Natural killer cell (primary cell): Measurements from ENCODE around the gene BANF2. TPM values are rescaled to one million over a fixed set of nuclear protein-coding genes. Genes with fewer than 3 reads are reported as not detected.
A peak's percentile ranks its signal among the peaks of the same experiment; 100 is the strongest.

Source experiments
- ATAC-seq, 3 donors: fragments of 150-1000 bp in 2 of 3; fragments of 200-7000 bp in 1 of 3; cut with Tn5 transposase; 1 replicate in 1 of 3; 2 replicates in 2 of 3; pipeline ENCODE4 v1.10.0; 2021; ENCODE audit warnings: mild to moderate bottlenecking in 2 of 3, moderate library complexity in 2 of 3
- DNase-seq, 2 donors: peaks; one replicate each; pipeline versions ENCODE4 v3.0.0 to v3.0.0-alpha.2; 2013 to 2021; ENCODE audit warnings: mixed read lengths in 1 of 2
- H3K27ac ChIP-seq: one replicate; pipeline ENCODE4 v1.5.1; 2013; ENCODE audit warnings: mild to moderate bottlenecking, low read length
- H3K27me3 ChIP-seq: one replicate; pipeline ENCODE4 v1.6.1; 2013; ENCODE audit warnings: low read length; ENCODE audit not compliant: control insufficient read depth, insufficient read depth
- H3K36me3 ChIP-seq: one replicate; pipeline ENCODE4 v1.6.1; 2013; ENCODE audit warnings: low read length; ENCODE audit not compliant: control insufficient read depth, insufficient read depth
- H3K4me1 ChIP-seq: one replicate; pipeline ENCODE4 v1.6.1; 2013; ENCODE audit warnings: low read length; ENCODE audit not compliant: control insufficient read depth, insufficient read depth
- H3K4me3 ChIP-seq: one replicate; pipeline ENCODE4 v1.5.1; 2013; ENCODE audit warnings: low read length
- H3K9me3 ChIP-seq: one replicate; pipeline ENCODE4 v1.6.1; 2013; ENCODE audit warnings: low read length; ENCODE audit not compliant: control insufficient read depth, insufficient read depth
- H3K27ac Mint-ChIP-seq, 2 donors: one replicate each; pipeline ENCODE4 v1.8.0; 2022; ENCODE audit warnings: mild to moderate bottlenecking in 2 of 2, mixed read lengths in 2 of 2, moderate library complexity in 1 of 2
- H3K27me3 Mint-ChIP-seq, 2 donors: one replicate each; pipeline ENCODE4 v1.8.0; 2022; ENCODE audit warnings: low read depth in 2 of 2, mixed read lengths in 2 of 2
- H3K36me3 Mint-ChIP-seq: one replicate; pipeline ENCODE4 v1.8.0; 2022; ENCODE audit warnings: mixed read lengths
- H3K4me1 Mint-ChIP-seq, 2 donors: one replicate each; pipeline ENCODE4 v1.8.0; 2022; ENCODE audit warnings: mixed read lengths in 2 of 2
- H3K4me3 Mint-ChIP-seq: one replicate; pipeline ENCODE4 v1.8.0; 2022; ENCODE audit warnings: mild to moderate bottlenecking, moderate library complexity, mixed read lengths
- H3K9me3 Mint-ChIP-seq, 2 donors: one replicate each; pipeline ENCODE4 v1.8.0; 2022; ENCODE audit warnings: mixed read lengths in 2 of 2
- WGBS: methylation state at CpG from one replicate; pipeline ENCODE4 v1.1.7; 2013; ENCODE audit warnings: missing lambda C conversion rate; ENCODE audit not compliant: insufficient coverage; 5-methylcytosine and 5-hydroxymethylcytosine counted together
- intact Hi-C: fragments of 100-400 bp; cut with micrococcal nuclease; formaldehyde crosslinking; loops from one replicate; pipeline ENCODE4 v1.14.2; 2022
- total RNA-seq, 4 donors: library from RNA; stranded (reverse); fragments of 120-200 nt in 1 of 4; gene quantifications; one replicate each; pipeline versions ENCODE4 v1.2.3 to v1.2.4, GENCODE V29; 2013 to 2022
- TF ChIP-seq, protein P1 (sequence below): fragments of 200-600 bp; IDR thresholded peaks from one replicate; pipeline ENCODE4 v1.8.0; 2022; ENCODE audit warnings: antibody characterized with exemption

Gene BANF2
- total RNA-seq, 3 donors from 2014 or later (not counting 1 experiment from before 2014, with no cell fraction given), result not detected

DNA sequence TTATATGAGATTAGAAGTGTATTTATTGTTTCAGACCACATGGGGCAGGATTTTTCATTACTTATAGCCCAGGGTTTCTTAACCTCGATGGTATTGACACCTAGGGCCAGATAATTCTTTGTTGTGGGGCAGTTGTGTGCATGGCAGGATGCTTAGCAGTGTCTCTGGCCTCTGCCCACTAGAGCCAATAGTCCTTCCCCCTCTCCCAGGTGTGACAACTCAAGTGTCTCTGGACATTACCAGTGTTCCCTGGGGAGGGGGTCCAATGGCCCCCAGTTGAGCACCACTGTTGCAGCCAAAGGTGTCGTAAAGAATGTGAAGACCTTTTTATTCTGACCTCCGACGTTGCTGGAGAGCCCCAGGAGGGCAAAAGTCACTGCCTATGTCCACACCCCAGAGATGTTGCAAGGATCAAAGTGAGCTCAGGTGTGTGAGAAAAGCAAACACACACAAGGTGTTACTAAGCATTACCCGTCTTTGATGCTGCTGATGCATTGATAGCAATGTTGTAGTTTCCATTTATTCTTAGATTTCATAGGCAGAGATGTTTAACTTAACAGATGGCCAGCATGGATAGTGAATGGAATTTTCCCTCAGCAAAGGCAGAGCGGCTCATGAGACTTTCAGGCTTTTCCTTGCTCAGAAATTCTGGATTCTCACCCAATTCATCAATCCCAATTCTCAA lies 22.2 kb downstream of the BANF2 start:
- intact Hi-C loops, result no loop called here
- H3K27ac Mint-ChIP-seq, result no peak overlapping the region
- TF ChIP-seq, protein P1, sequence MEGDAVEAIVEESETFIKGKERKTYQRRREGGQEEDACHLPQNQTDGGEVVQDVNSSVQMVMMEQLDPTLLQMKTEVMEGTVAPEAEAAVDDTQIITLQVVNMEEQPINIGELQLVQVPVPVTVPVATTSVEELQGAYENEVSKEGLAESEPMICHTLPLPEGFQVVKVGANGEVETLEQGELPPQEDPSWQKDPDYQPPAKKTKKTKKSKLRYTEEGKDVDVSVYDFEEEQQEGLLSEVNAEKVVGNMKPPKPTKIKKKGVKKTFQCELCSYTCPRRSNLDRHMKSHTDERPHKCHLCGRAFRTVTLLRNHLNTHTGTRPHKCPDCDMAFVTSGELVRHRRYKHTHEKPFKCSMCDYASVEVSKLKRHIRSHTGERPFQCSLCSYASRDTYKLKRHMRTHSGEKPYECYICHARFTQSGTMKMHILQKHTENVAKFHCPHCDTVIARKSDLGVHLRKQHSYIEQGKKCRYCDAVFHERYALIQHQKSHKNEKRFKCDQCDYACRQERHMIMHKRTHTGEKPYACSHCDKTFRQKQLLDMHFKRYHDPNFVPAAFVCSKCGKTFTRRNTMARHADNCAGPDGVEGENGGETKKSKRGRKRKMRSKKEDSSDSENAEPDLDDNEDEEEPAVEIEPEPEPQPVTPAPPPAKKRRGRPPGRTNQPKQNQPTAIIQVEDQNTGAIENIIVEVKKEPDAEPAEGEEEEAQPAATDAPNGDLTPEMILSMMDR, result no peak
- H3K4me3 Mint-ChIP-seq, result no peak overlapping the region
- Histone ChIP-seq H3K9me3 (no peaks in the 10 kb centered on the region), H3K4me1 (peaks cover 4% of the 10 kb centered on the region), H3K4me3 (no peak overlapping the region), H3K27me3 (no peaks in the 10 kb centered on the region), H3K27ac (no peak overlapping the region), H3K36me3 (no peaks in the 10 kb centered on the region)
- no peaks in the 10 kb centered on the region for H3K9me3 Mint-ChIP-seq
- no peaks in the 10 kb centered on the region for H3K4me1 Mint-ChIP-seq
- peak in 2 of 3 donors; percentile 38 to 46 for ATAC-seq
- DNase-seq, result peak in 1 of 2 donors; percentile 6
- H3K36me3 Mint-ChIP-seq, result no peaks in the 10 kb centered on the region
- peaks cover 8 to 15% of the 10 kb centered on the region in 2 donors for H3K27me3 Mint-ChIP-seq
- WGBS, result 52% methylated on average over 6 of the region's 6 CpGs

DNA sequence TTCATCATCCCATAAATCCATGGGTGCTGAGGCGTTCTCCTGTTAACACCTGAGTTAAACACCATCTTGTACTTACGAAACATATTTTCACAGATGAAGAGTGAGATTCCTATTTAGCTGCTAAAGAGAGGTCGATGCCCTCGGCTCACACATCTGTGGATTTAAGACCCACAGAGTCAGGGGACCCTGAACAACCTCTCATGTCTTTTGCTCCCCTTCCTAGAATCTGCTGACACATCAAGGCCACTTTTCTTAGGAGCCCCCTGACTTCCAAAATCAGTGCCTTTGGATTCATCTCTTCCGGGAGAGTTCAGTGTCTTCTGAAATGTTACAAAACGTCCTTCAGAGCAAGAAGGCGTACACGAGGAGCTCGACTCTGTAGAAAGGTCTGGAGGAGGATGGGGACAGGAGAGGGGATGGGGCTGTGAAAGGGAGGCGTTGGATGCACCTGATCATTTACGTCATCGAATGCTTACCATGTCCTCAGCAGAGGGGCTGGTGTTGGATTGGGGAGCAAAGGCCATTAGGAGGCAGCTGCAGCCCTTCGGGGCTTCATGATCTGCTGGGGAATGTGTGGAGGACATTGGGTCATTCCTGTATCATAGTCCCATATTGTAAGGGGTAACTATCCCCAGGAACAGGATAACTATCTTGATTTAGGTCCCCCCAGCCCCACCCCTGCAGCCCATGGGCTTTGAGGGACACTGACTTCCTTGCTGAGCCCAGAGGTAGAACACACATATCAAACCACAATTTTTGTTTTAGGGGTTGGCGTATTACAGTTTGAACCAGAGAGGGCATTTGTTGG lies 22.9 kb downstream of the BANF2 start:
- Histone ChIP-seq H3K4me1 (peaks cover 4% of the 10 kb centered on the region), H3K4me3 (no peak overlapping the region), H3K27ac (no peak overlapping the region), H3K27me3 (no peaks in the 10 kb centered on the region), H3K36me3 (no peaks in the 10 kb centered on the region), H3K9me3 (no peaks in the 10 kb centered on the region)
- Mint-ChIP-seq H3K4me3 (no peak overlapping the region), H3K27ac (no peak overlapping the region), H3K4me1 (no peaks in the 10 kb centered on the region), H3K9me3 (no peaks in the 10 kb centered on the region), H3K27me3 (peaks cover 8 to 15% of the 10 kb centered on the region in 2 donors), H3K36me3 (no peaks in the 10 kb centered on the region)
- DNase-seq (no peak), ATAC-seq (no peak)
- 82% methylated on average over 14 of the region's 14 CpGs for WGBS
- intact Hi-C loops, result no loop called here
- TF ChIP-seq, protein P1, result no peak

DNA sequence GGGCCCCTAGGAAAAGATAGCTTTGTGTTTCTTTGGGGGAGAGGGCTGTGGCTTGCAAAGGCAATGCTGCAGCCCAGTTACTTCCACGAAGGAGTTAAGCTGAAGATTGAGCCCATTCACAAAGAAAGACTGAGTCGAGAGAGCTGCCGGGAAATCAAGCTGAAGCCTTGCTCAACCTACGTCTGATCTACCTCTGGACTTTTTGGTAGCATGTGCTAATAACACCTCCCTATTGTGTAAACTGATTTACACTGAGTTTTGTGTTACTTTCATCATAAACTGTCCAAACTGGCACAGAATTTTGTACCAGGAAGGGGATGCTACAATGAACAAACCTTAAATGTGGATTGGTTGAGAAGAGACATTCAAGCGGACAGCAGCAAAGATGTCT lies 23.5 kb downstream of the BANF2 start:
- Mint-ChIP-seq H3K4me1 (no peaks in the 10 kb centered on the region), H3K9me3 (no peaks in the 10 kb centered on the region), H3K27ac (no peak overlapping the region), H3K36me3 (no peaks in the 10 kb centered on the region), H3K4me3 (no peak overlapping the region), H3K27me3 (peaks cover 8 to 15% of the 10 kb centered on the region in 2 donors)
- Histone ChIP-seq H3K27ac (no peak overlapping the region), H3K4me3 (no peak overlapping the region), H3K36me3 (no peaks in the 10 kb centered on the region), H3K4me1 (peaks cover 4% of the 10 kb centered on the region), H3K27me3 (no peaks in the 10 kb centered on the region), H3K9me3 (no peaks in the 10 kb centered on the region)
- 85% methylated on average over 5 of the region's 5 CpGs for WGBS
- ATAC-seq (no peak), DNase-seq (no peak)
- TF ChIP-seq, protein P1, result no peak
- intact Hi-C loops, result no loop called here
